ENCODE data around the gene AIG1. TPM values are rescaled to one million over a fixed set of nuclear protein-coding genes. Genes with fewer than 3 reads are reported as not detected.

AIG1 gene
- total and polyA plus RNA-seq, 2 of the 13 experiments (the other 11 are each of a cell fraction or from before 2014, with no cell fraction given), result 115 to 197 TPM

- TF ChIP-seq NFYB (CRISPR knock-in tag; IDR thresholded peaks at IDR 0.05), result no peak
- no peak for TF ChIP-seq SATB2 (CRISPR knock-in tag; IDR thresholded peaks at IDR 0.05)
- no peak for TF ChIP-seq ZBTB4 (CRISPR knock-in tag; IDR thresholded peaks at IDR 0.05; ENCODE audit: borderline replicate concordance)
- TF ChIP-seq U2AF2 (IDR thresholded peaks at IDR 0.05; ENCODE audit: low read depth, low read length), result no peak
- TF ChIP-seq ATAD3A (CRISPR knock-in tag; IDR thresholded peaks at IDR 0.05), result no peak
- no peak; the same call in 1 of the 2 replicates for TF ChIP-seq SMC3 (IDR thresholded peaks at IDR 0.05; ENCODE audit: low read length)
- no peak for TF ChIP-seq HINFP (CRISPR knock-in tag; IDR thresholded peaks at IDR 0.05; ENCODE audit: low read depth)
- TF ChIP-seq ZNF629 (CRISPR knock-in tag; conservative IDR thresholded peaks at IDR 0.05), result no peak
- no peak for TF ChIP-seq DPF2 (CRISPR knock-in tag; IDR thresholded peaks at IDR 0.05; ENCODE audit: borderline replicate concordance, low read depth)
- no peak for TF ChIP-seq ZNF580 (CRISPR knock-in tag; IDR thresholded peaks at IDR 0.05; ENCODE audit: borderline replicate concordance, low read depth)
- no peak for TF ChIP-seq ZNF788 (CRISPR knock-in tag; IDR thresholded peaks at IDR 0.05; ENCODE audit: borderline replicate concordance)
- no peak for TF ChIP-seq MED1 (CRISPR knock-in tag; IDR thresholded peaks at IDR 0.05)
- TF ChIP-seq REL (CRISPR knock-in tag; conservative IDR thresholded peaks at IDR 0.05), result no peak
- TF ChIP-seq NR1H2 (CRISPR knock-in tag; IDR thresholded peaks at IDR 0.05; ENCODE audit: borderline replicate concordance, low read depth), result no peak
- TF ChIP-seq GMEB2 (CRISPR knock-in tag; IDR thresholded peaks at IDR 0.05; ENCODE audit: low read depth), result no peak
- no peak for TF ChIP-seq ZNF460 (CRISPR knock-in tag; IDR thresholded peaks at IDR 0.05; ENCODE audit: borderline replicate concordance)
- no peak for TF ChIP-seq ZSCAN12 (CRISPR knock-in tag; IDR thresholded peaks at IDR 0.05)
- no peak for TF ChIP-seq FOXK1 (CRISPR knock-in tag; IDR thresholded peaks at IDR 0.05; ENCODE audit: borderline replicate concordance, low read depth)
- peak; percentile 43; the same call in 1 of the 2 replicates for TF ChIP-seq POGZ (CRISPR knock-in tag; IDR thresholded peaks at IDR 0.05)
- no peak for TF ChIP-seq ISX (CRISPR knock-in tag; conservative IDR thresholded peaks at IDR 0.05)
- TF ChIP-seq DMAP1 (CRISPR knock-in tag; IDR thresholded peaks at IDR 0.05), result no peak
Observed at GRCh38 chr6:143337201-143337949, 276.7 kb downstream of the AIG1 start (continued).

Measured in HepG2 (cell line).